Sigmoid colon (tissue), 4 donors: ENCODE data around the gene TMEM240.

ENCODE experiments used
- POLR2A ChIP-seq, 2 donors: fragments of 450-650 bp; IDR thresholded peaks; one replicate each; pipeline ENCODE4 v1.6.1; 2016; ENCODE audit warnings: antibody characterized with exemption in 2 of 2, mild to moderate bottlenecking in 2 of 2, moderate library complexity in 2 of 2
- POLR2AphosphoS5 ChIP-seq, 4 donors: sonication (generic); formaldehyde crosslinking; IDR thresholded peaks; one replicate each; pipeline ENCODE4 v1.6.1; 2017; ENCODE audit warnings: antibody characterized with exemption in 4 of 4
- TF ChIP-seq, protein P1 (sequence below), 4 experiments: fragments of 450-650 bp in 3 of 4; fragments of 200-600 bp in 1 of 4; IDR thresholded peaks; one replicate each; pipeline ENCODE4 v1.5.1; 2016 to 2019; ENCODE audit warnings: antibody characterized with exemption in 4 of 4, mild to moderate bottlenecking in 3 of 4, moderate library complexity in 2 of 4

DNA sequence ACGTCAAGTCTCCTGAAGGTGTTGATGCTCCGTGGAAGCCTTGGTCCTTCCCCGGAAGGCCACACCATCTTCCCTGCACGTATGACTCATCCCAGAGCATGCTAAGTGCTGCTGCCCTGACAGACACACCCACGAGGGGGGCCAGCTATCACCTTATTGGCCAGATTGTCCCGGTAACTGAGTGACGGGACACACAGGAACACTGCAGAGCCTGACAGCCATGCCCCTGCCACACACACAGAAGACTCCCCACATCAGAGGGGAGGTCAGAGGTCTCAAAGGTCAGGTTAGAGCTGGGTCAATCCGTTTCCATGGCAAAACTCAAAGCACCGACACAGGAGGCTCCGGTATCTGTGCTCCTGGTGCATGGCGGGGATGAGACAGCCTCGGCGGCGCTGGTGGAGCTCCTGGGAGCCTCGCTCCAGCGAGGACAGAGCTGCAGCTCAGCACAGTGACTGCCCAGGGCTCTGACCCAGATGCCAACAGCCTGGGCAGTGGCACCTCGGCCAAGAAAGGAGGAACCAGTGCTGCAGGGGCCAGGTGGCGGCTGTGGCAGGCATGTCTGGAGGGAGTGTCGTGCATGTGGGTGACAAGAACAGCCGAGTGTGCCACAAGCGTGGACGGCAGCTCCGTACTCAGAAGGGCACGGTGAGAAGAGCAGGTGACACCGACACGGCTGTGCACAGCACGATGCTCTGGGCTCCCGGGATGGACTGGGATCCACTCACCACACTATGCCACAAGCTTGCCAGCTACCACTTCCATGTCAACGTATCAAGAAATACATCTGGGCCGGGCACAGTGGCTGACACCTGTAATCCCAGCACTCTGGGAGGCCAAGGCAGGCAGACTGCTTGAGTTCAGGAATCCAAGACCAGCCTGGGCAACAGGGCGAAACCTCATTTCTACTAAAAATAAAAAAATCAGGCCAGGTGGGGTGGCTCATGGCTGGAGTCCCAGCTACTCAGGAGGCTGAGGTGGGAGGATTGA is 14.8 kb upstream of the TMEM240 start:
- no peak for TF ChIP-seq POLR2A (IDR thresholded peaks at IDR 0.05)
- TF ChIP-seq POLR2AphosphoS5 (IDR thresholded peaks at IDR 0.05): peak in 1 of 4 donors; percentile 23
- TF ChIP-seq, protein P1, sequence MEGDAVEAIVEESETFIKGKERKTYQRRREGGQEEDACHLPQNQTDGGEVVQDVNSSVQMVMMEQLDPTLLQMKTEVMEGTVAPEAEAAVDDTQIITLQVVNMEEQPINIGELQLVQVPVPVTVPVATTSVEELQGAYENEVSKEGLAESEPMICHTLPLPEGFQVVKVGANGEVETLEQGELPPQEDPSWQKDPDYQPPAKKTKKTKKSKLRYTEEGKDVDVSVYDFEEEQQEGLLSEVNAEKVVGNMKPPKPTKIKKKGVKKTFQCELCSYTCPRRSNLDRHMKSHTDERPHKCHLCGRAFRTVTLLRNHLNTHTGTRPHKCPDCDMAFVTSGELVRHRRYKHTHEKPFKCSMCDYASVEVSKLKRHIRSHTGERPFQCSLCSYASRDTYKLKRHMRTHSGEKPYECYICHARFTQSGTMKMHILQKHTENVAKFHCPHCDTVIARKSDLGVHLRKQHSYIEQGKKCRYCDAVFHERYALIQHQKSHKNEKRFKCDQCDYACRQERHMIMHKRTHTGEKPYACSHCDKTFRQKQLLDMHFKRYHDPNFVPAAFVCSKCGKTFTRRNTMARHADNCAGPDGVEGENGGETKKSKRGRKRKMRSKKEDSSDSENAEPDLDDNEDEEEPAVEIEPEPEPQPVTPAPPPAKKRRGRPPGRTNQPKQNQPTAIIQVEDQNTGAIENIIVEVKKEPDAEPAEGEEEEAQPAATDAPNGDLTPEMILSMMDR (IDR thresholded peaks at IDR 0.05): no peak
